CD4-positive, alpha-beta T cell treated with Interleukin-21 for 1 hour (primary cell): Measurements from ENCODE around the gene IL22.
"Not testable (repeated sequence)": the region's sequence is repeated elsewhere in the genome, so short reads cannot be mapped to it uniquely, and the experiment has no call there.

Experiments
- DNase-seq: peaks from one replicate; pipeline ENCODE4 v3.0.0-alpha.2; 2020

The IL22 gene

DNA sequence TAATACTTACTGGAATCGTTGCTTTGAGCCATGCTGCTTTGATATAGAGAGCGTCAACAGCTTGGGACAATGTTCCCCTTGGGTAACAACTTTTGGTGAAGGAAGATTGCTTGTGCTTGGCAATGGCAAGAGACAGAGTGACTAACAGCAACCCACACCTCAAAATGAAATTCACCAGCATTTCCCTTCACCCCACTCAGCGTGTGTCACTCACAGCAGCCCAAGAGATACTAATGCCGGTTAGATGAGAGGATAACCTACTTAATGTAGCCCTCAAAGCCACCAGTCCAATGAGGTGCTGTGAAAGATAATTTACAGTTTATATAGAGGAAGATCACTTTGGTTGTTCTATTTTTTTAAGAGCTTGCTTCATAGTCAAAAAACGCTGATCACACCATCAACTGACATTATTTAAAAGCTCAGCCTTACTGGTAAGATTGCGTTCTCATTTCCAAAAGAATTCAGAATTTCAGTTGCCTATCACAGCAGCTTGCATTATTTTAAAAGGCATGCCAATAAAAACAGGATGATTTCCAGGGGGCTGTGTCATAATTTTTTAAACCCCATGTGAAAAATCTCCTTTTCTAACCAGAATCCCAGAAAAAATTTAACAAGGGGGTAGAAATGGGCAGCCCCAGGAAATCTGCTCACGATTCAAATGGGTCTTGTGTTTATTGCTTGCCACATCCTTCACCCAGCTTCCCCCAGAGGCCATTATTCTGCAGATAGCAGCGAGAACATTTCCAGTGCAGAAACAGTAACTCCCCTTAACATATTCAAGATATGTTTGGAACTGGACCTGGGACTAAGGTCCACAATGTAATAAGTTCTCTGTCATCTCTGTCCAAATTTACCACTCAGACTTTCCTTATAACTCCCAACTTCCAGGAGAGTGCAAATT lies 27.6 kb downstream of the IL22 start, which contains the start of gene IL26:
IL26 (minus strand) TSS at position 235 of the 901 bp plus-strand sequence; CDS start at position 181, 54 bp downstream.
- DNase-seq, result peak; percentile 18

DNA sequence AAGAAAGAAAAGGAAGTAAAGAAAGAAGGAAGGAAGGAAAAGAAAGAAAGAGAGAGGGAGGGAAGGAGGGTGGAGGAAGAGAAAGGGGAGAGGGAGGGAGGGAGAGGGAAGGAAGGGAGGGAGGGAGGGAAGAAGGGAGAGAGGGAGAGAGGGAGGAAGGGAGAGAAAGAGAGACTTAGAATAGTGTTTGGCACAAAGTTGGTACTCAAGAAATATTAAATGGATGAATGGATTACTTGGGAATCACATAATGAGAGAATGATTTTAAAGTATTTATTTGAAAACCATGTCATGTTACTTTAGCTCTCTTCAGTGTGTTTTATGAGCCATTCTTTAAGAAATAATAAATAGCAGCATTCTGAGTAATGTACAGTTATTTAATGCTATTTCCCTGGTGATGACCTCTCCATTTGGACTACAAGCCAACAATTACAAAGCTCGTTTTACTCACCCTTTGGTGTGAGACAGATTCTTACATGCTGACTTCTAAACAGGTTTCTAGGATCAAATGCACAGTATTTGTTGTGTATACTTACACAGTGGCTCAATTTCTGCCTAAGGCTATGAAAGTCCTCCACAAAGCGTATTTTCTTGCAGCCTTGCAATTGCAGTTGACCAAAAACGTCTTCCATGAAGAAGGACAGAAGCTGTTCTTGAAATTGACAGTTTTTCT lies 28.7 kb downstream of the IL22 start:
- DNase-seq, result no peak

GRCh38 chr12:68223067-68223747 lies 30.2 kb downstream of the IL22 start:
- peak; percentile 81 for DNase-seq

DNA sequence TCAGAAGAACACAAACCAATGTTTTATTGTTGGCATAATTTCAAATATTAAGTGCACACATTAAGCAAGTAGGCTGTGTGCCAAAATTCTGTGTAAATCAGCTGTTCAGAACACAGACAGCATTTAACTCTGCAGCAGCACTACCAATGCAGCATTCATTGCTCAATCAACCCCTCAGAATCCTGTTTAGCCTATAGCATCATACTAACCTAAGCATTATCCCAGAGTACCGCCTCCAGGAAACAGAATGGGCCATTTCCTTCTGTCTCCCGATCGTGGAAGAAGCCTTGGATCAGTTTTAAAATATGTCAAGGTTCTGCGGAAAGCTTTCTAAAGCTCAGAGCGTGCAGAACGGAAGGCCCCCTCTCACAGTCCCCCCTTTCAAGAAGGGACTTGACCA lies 31.1 kb downstream of the IL22 start:
- DNase-seq, result no peak

DNA sequence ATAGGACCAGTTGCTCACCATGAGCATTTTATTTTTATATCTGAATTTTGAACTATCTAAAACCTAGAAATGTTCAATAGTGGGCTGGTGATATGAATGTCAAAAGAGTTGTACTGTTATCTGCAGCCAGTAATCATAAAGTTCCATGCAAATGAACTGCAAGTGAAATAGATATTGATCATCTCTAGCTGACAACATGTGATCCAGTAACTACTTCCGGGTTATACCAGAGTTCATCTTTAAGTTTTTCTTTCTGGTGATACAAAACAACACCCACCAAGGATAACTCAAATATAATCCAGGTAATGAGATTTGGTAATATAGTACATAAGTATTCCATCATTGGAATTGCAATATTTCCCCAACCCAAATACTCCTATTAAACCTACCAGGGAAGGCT lies 31.9 kb downstream of the IL22 start:
- no peak for DNase-seq

DNA sequence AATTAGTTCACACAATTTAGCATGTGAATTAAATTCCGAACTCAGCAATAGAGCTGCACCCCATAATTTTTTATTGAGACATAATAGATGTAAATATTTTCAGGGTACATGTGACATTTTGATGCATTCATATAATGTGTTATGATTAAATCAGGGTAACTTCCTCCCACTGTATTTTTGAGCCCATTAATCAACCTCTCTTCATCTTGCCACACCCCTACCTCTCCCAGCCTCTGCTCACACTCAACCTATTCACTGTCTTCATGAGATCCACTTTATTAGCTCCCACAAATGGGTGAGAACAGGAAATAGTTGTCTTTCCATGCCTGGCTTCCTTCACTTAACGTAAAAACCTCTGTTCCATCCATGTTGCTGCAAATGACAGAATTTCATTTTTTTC lies 42.5 kb downstream of the IL22 start:
- DNase-seq, result no peak

GRCh38 chr12:68209048-68209728 lies 44.2 kb downstream of the IL22 start:
- not testable (repeated sequence) for DNase-seq

GRCh38 chr12:68207276-68207675 lies 46.1 kb downstream of the IL22 start:
- DNase-seq, result no peak

DNA sequence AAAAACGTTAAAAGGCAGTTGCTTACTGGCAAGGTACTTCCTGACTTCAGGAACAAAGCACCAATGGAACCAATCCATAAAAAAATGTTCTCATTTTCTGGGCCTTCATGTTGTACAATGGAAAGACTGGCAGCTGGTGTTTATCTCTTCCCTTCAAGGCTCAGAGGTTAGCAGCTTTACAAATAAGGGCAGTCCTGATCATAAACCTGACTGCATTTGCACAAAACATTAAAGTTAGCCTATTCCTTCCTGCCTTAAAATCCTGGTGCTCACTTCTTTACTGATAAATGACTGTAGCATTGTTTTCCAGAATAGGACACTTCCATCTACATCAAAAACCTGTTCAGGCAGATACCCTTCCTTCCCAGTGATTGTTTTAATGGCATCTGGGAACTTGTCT lies 47.0 kb downstream of the IL22 start:
- DNase-seq, result no peak

DNA sequence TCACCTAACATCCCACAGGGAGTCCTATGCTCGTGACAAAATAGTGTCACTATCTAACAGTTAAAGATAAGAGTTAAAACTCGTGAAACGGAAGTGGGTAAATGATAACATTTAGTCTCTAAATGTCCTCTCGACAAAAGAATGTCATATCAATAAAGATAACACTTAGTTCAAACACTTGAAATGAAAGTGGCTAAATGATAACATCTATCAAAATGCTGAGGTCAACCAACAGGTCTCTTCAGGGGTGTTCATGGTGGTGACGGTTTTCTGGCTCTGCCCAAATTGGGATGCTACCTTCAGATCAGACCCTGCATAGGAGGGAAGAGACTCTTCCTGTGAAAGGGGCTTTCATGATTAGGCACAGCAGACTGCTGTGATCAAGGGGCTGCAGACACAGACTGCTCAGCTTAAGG lies 49.9 kb downstream of the IL22 start:
- DNase-seq, result peak; percentile 33

DNA sequence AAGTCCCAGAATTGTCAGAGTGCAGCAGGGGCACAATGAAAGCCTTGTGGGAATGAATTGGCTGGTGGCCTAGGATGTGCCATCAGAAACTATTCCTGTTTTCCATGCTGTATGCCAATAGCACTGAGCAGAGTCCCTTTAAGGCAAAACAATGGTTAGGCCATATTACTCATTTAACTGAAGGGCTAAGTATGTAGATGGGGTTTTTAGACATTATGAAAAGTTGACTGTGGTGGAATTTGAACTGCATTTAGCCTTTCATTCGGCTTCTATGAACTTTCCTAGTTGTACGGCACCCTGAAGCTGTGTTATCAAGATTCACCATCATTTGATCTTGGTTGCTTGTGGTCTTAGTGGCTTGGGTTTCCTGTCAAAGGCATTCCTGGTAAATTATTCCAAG lies 52.5 kb downstream of the IL22 start:
- no peak for DNase-seq

- peak; percentile 6 for DNase-seq
Measured at GRCh38 chr12:68199127-68199526, 54.3 kb downstream of the IL22 start.

- DNase-seq, result peak; percentile 16
Measured at GRCh38 chr12:68198507-68199086, 54.8 kb downstream of the IL22 start.
